HepG2 (cell line): ENCODE data around the gene LTB4R. TPM values are rescaled to one million over a fixed set of nuclear protein-coding genes. Genes with fewer than 3 reads are reported as not detected.
A peak's percentile ranks its signal among the peaks of the same experiment; 100 is the strongest.

ENCODE experiments used
- CBX1 ChIP-seq: IDR thresholded peaks from one replicate; pipeline ENCODE4 v1.6.1; 2016; ENCODE audit warnings: antibody characterized with exemption, low read depth
- CBX2 ChIP-seq, 2 experiments: fragments of 200-600 bp in 1 of 2; sonication (generic); formaldehyde crosslinking in 1 of 2; IDR thresholded peaks; 2 replicates each; pipeline versions ENCODE4 v1.7.0 to v1.8.1; 2018 to 2022; ENCODE audit warnings: low read depth in 2 of 2, low read length in 1 of 2, mild to moderate bottlenecking in 1 of 2, missing genetic modification reagents in 1 of 2
- JARID2 ChIP-seq: sonication (generic); formaldehyde crosslinking; IDR thresholded peaks from 2 replicates; pipeline ENCODE4 v1.8.1; 2023; ENCODE audit warnings: missing genetic modification reagents, inconsistent platforms; ENCODE audit not compliant: insufficient replicate concordance
- JUNB ChIP-seq: sonication (generic); formaldehyde crosslinking; IDR thresholded peaks from 2 replicates; pipeline ENCODE4 v1.8.0; 2022; ENCODE audit warnings: missing genetic modification reagents, mild to moderate bottlenecking, borderline replicate concordance
- SMAD1 ChIP-seq: sonication (generic); formaldehyde crosslinking; IDR thresholded peaks from 2 replicates; pipeline ENCODE4 v1.4.0; 2020; ENCODE audit warnings: missing genetic modification reagents, low read depth, mild to moderate bottlenecking, borderline replicate concordance
- SOX5 ChIP-seq: IDR thresholded peaks from 2 replicates; pipeline ENCODE4 v1.6.1; 2016; ENCODE audit warnings: borderline replicate concordance
- ZNF615 ChIP-seq: sonication (generic); formaldehyde crosslinking; IDR thresholded peaks from 2 replicates; pipeline ENCODE4 v1.5.0; 2020; ENCODE audit warnings: mild to moderate bottlenecking, missing genetic modification reagents, borderline replicate concordance
- ZNF660 ChIP-seq: sonication (generic); formaldehyde crosslinking; IDR thresholded peaks from 2 replicates; pipeline ENCODE4 v1.5.1; 2020; ENCODE audit warnings: mild to moderate bottlenecking, low read depth, missing genetic modification reagents, borderline replicate concordance
- polyA plus RNA-seq, 8 experiments: library from polyadenylated mRNA; depleted of rRNA in 3 of 8; stranded (reverse) in 7 of 8; unstranded in 1 of 8; fragments of >200 nt; fragmentation: Illumina TruSeq in 4 of 8; extraction: Trizol in 4 of 8; gene quantifications; 2 replicates each; pipeline versions ENCODE4 v1.2.1 to v1.2.3, GENCODE V29; 2011 to 2016; ENCODE audit warnings: low read depth in 4 of 8, missing spikeins in 1 of 8, mixed read lengths in 1 of 8; ENCODE audit not compliant: insufficient read depth in 1 of 8
- total RNA-seq, 5 experiments: library from RNA; depleted of rRNA; stranded (reverse); fragments of >200 nt; fragmentation: Illumina TruSeq; extraction: Trizol; gene quantifications; 2 replicates each; pipeline ENCODE4 v1.2.3, GENCODE V29; 2016; ENCODE audit warnings: low read depth in 1 of 5
- TF ChIP-seq, protein P1 (sequence below): sonication (generic); formaldehyde crosslinking; IDR thresholded peaks from 2 replicates; pipeline ENCODE4 v1.5.0; 2020; ENCODE audit warnings: mild to moderate bottlenecking, missing genetic modification reagents
- TF ChIP-seq, protein P2 (sequence below): sonication (generic); formaldehyde crosslinking; IDR thresholded peaks from 2 replicates; pipeline ENCODE4 v1.4.0; 2020; ENCODE audit warnings: missing genetic modification reagents, mild to moderate bottlenecking, borderline replicate concordance
- TF ChIP-seq, protein P3 (sequence below), 2 experiments: sonication (generic) in 1 of 2; formaldehyde crosslinking in 1 of 2; IDR thresholded peaks; 2 replicates each; pipeline versions ENCODE4 v1.6.1 to v1.9.0; 2014 to 2022; ENCODE audit warnings: antibody characterized with exemption in 1 of 2, borderline replicate concordance in 1 of 2, inconsistent platforms in 1 of 2, low read depth in 1 of 2, missing genetic modification reagents in 1 of 2
- TF ChIP-seq, protein P4 (sequence below): sonication (generic); formaldehyde crosslinking; IDR thresholded peaks from 2 replicates; pipeline ENCODE4 v1.9.0; 2021; ENCODE audit warnings: missing genetic modification reagents, mild to moderate bottlenecking, borderline replicate concordance
- TF ChIP-seq, protein P5 (sequence below): sonication (generic); formaldehyde crosslinking; IDR thresholded peaks from 2 replicates; pipeline ENCODE4 v1.5.1; 2020; ENCODE audit warnings: mild to moderate bottlenecking, moderate library complexity, missing genetic modification reagents

LTB4R gene
- total and polyA plus RNA-seq, 2 of the 13 experiments (the other 11 are each of a cell fraction or from before 2014, with no cell fraction given) = 3.2 to 8.2 TPM

DNA sequence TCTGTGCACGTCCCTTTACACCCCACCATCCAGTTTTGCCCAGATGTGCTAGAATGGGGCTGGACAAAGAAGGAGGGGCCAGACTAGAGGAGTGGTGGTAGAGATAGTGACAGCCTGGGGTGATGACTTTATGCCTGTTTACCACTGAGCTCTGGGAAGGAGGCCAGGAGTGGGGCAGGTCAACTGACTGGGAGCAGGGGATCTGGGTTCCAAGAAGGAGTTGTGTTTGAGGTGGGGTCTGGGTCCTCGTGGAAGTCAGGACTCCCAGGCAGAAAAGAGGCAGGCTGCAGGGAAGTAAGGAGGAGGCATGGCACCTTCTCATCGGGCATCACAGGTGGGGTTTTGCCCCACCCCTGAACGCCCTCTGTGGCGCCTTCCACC lies 1.0 kb upstream of the LTB4R start (continued):
- TF ChIP-seq, protein P1, sequence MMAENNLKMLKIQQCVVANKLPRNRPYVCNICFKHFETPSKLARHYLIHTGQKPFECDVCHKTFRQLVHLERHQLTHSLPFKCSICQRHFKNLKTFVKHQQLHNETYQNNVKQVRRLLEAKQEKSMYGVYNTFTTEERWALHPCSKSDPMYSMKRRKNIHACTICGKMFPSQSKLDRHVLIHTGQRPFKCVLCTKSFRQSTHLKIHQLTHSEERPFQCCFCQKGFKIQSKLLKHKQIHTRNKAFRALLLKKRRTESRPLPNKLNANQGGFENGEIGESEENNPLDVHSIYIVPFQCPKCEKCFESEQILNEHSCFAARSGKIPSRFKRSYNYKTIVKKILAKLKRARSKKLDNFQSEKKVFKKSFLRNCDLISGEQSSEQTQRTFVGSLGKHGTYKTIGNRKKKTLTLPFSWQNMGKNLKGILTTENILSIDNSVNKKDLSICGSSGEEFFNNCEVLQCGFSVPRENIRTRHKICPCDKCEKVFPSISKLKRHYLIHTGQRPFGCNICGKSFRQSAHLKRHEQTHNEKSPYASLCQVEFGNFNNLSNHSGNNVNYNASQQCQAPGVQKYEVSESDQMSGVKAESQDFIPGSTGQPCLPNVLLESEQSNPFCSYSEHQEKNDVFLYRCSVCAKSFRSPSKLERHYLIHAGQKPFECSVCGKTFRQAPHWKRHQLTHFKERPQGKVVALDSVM (CRISPR knock-in tag) = no peak
- TF ChIP-seq JARID2 = no peak
- no peak for TF ChIP-seq CBX1
- TF ChIP-seq, protein P2, sequence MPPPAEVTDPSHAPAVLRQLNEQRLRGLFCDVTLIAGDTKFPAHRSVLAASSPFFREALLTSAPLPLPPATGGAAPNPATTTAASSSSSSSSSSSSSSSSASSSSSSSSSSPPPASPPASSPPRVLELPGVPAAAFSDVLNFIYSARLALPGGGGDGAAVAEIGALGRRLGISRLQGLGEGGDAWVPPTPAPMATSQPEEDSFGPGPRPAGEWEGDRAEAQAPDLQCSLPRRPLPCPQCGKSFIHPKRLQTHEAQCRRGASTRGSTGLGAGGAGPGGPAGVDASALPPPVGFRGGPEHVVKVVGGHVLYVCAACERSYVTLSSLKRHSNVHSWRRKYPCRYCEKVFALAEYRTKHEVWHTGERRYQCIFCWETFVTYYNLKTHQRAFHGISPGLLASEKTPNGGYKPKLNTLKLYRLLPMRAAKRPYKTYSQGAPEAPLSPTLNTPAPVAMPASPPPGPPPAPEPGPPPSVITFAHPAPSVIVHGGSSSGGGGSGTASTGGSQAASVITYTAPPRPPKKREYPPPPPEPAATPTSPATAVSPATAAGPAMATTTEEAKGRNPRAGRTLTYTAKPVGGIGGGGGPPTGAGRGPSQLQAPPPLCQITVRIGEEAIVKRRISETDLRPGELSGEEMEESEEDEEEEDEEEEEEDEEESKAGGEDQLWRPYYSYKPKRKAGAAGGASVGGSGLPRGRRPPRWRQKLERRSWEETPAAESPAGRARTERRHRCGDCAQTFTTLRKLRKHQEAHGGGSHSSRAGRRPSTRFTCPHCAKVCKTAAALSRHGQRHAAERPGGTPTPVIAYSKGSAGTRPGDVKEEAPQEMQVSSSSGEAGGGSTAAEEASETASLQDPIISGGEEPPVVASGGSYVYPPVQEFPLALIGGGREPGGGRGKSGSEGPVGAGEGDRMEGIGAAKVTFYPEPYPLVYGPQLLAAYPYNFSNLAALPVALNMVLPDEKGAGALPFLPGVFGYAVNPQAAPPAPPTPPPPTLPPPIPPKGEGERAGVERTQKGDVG (CRISPR knock-in tag) = no peak
- TF ChIP-seq ZNF660 (CRISPR knock-in tag) = no peak
- TF ChIP-seq, protein P3, sequence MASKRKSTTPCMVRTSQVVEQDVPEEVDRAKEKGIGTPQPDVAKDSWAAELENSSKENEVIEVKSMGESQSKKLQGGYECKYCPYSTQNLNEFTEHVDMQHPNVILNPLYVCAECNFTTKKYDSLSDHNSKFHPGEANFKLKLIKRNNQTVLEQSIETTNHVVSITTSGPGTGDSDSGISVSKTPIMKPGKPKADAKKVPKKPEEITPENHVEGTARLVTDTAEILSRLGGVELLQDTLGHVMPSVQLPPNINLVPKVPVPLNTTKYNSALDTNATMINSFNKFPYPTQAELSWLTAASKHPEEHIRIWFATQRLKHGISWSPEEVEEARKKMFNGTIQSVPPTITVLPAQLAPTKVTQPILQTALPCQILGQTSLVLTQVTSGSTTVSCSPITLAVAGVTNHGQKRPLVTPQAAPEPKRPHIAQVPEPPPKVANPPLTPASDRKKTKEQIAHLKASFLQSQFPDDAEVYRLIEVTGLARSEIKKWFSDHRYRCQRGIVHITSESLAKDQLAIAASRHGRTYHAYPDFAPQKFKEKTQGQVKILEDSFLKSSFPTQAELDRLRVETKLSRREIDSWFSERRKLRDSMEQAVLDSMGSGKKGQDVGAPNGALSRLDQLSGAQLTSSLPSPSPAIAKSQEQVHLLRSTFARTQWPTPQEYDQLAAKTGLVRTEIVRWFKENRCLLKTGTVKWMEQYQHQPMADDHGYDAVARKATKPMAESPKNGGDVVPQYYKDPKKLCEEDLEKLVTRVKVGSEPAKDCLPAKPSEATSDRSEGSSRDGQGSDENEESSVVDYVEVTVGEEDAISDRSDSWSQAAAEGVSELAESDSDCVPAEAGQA (IDR thresholded peaks at IDR 0.05; ENCODE audit: low read depth) = no peak
- TF ChIP-seq, protein P3 (CRISPR knock-in tag; IDR thresholded peaks at IDR 0.05; ENCODE audit: borderline replicate concordance) = no peak
- TF ChIP-seq JUNB (CRISPR knock-in tag) = no peak
- TF ChIP-seq CBX2 (IDR thresholded peaks at IDR 0.05; ENCODE audit: low read depth, low read length) = no peak
- no peak for TF ChIP-seq CBX2 (CRISPR knock-in tag; IDR thresholded peaks at IDR 0.05; ENCODE audit: low read depth)
- TF ChIP-seq SMAD1 (CRISPR knock-in tag) = no peak
- TF ChIP-seq ZNF615 (CRISPR knock-in tag) = no peak
- TF ChIP-seq, protein P4, sequence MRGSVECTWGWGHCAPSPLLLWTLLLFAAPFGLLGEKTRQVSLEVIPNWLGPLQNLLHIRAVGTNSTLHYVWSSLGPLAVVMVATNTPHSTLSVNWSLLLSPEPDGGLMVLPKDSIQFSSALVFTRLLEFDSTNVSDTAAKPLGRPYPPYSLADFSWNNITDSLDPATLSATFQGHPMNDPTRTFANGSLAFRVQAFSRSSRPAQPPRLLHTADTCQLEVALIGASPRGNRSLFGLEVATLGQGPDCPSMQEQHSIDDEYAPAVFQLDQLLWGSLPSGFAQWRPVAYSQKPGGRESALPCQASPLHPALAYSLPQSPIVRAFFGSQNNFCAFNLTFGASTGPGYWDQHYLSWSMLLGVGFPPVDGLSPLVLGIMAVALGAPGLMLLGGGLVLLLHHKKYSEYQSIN (CRISPR knock-in tag) = no peak
- no peak for TF ChIP-seq SOX5 (CRISPR knock-in tag)
- TF ChIP-seq, protein P5, sequence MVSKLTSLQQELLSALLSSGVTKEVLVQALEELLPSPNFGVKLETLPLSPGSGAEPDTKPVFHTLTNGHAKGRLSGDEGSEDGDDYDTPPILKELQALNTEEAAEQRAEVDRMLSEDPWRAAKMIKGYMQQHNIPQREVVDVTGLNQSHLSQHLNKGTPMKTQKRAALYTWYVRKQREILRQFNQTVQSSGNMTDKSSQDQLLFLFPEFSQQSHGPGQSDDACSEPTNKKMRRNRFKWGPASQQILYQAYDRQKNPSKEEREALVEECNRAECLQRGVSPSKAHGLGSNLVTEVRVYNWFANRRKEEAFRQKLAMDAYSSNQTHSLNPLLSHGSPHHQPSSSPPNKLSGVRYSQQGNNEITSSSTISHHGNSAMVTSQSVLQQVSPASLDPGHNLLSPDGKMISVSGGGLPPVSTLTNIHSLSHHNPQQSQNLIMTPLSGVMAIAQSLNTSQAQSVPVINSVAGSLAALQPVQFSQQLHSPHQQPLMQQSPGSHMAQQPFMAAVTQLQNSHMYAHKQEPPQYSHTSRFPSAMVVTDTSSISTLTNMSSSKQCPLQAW = peak; percentile 35; the same call in 1 of the 2 replicates
